H9 (cell line): ENCODE measurements around the gene DDAH2. TPM values are rescaled to one million over a fixed set of nuclear protein-coding genes. Genes with fewer than 3 reads are reported as not detected.

Experiments used
- DNase-seq: peaks from one replicate; pipeline ENCODE4 v3.0.0-alpha.2; 2017
- H2AFZ ChIP-seq: one replicate; pipeline ENCODE4 v1.6.1; 2013; ENCODE audit warnings: mild to moderate bottlenecking, low read length, control low read depth, moderate library complexity
- H2AK5ac ChIP-seq: 2 replicates; pipeline ENCODE4 v1.6.1; 2013; ENCODE audit warnings: low read length, control low read depth, mixed read lengths; ENCODE audit not compliant: insufficient read length
- H2BK120ac ChIP-seq: one replicate; pipeline ENCODE4 v1.6.1; 2013; ENCODE audit warnings: low read depth, mild to moderate bottlenecking, low read length, control low read depth, inconsistent platforms; ENCODE audit not compliant: poor library complexity, severe bottlenecking
- H2BK12ac ChIP-seq: 2 replicates; pipeline ENCODE4 v1.6.1; 2013; ENCODE audit warnings: low read length, control low read depth, mixed read lengths, low read depth; ENCODE audit not compliant: insufficient read length
- H2BK15ac ChIP-seq: 2 replicates; pipeline ENCODE4 v1.6.1; 2013; ENCODE audit warnings: low read depth, low read length, control low read depth
- H2BK20ac ChIP-seq: one replicate; pipeline ENCODE4 v1.6.1; 2013; ENCODE audit warnings: low read depth, mild to moderate bottlenecking, low read length, control low read depth, inconsistent platforms; ENCODE audit not compliant: poor library complexity, severe bottlenecking
- H2BK5ac ChIP-seq: 2 replicates; pipeline ENCODE4 v1.6.1; 2013; ENCODE audit warnings: low read length, control low read depth, mixed read lengths; ENCODE audit not compliant: insufficient read length
- H3K14ac ChIP-seq: 2 replicates; pipeline ENCODE4 v1.6.1; 2013; ENCODE audit warnings: low read length, control low read depth; ENCODE audit not compliant: insufficient read depth
- H3K18ac ChIP-seq: 2 replicates; pipeline ENCODE4 v1.6.1; 2013; ENCODE audit warnings: low read depth, mild to moderate bottlenecking, mixed read lengths, low read length, control low read depth; ENCODE audit not compliant: insufficient read length
- H3K23ac ChIP-seq: 2 replicates; pipeline ENCODE4 v1.6.1; 2013; ENCODE audit warnings: low read length, control low read depth, mixed read lengths, low read depth; ENCODE audit not compliant: insufficient read length
- H3K23me2 ChIP-seq: 2 replicates; pipeline ENCODE4 v1.6.1; 2013; ENCODE audit warnings: low read depth, mild to moderate bottlenecking, mixed read lengths, low read length, control low read depth; ENCODE audit not compliant: insufficient read length, poor library complexity, severe bottlenecking
- H3K27ac ChIP-seq: 2 replicates; pipeline ENCODE4 v1.5.1; 2013; ENCODE audit warnings: low read length, control low read depth, mixed read lengths, low read depth; ENCODE audit not compliant: insufficient read length
- H3K27me3 ChIP-seq: 2 replicates; pipeline ENCODE4 v1.6.1; 2013; ENCODE audit warnings: low read length, control low read depth, inconsistent platforms; ENCODE audit not compliant: insufficient read depth
- H3K4ac ChIP-seq: 2 replicates; pipeline ENCODE4 v1.6.1; 2013; ENCODE audit warnings: low read depth, mild to moderate bottlenecking, control low read depth, inconsistent platforms, low read length, moderate library complexity
- H3K4me1 ChIP-seq: 2 replicates; pipeline ENCODE4 v1.6.1; 2013; ENCODE audit warnings: low read length, control low read depth, inconsistent platforms; ENCODE audit not compliant: insufficient read depth
- H3K4me2 ChIP-seq: 2 replicates; pipeline ENCODE4 v1.6.1; 2013; ENCODE audit warnings: low read length, control low read depth, mixed read lengths; ENCODE audit not compliant: insufficient read length, insufficient read depth
- H3K56ac ChIP-seq: 2 replicates; pipeline ENCODE4 v1.6.1; 2013; ENCODE audit warnings: low read depth, mild to moderate bottlenecking, mixed read lengths, low read length, control low read depth; ENCODE audit not compliant: insufficient read length
- H3K79me1 ChIP-seq: 2 replicates; pipeline ENCODE4 v1.6.1; 2013; ENCODE audit warnings: low read depth, mild to moderate bottlenecking, moderate library complexity, low read length, control low read depth, inconsistent platforms; ENCODE audit not compliant: insufficient read depth, poor library complexity, severe bottlenecking
- H3K79me2 ChIP-seq: 2 replicates; pipeline ENCODE4 v1.6.1; 2013; ENCODE audit warnings: low read length, control low read depth, inconsistent platforms; ENCODE audit not compliant: insufficient read depth
- H3K9ac ChIP-seq: 2 replicates; pipeline ENCODE4 v1.6.1; 2013; ENCODE audit warnings: low read length, control low read depth, mixed read lengths; ENCODE audit not compliant: insufficient read length; ENCODE audit errors: extremely low read depth
- H3K9me3 ChIP-seq: one replicate; pipeline ENCODE4 v1.6.1; 2013; ENCODE audit warnings: low read depth, low read length, inconsistent platforms; ENCODE audit not compliant: control insufficient read depth
- H3T11ph ChIP-seq: one replicate; pipeline ENCODE4 v1.6.1; 2013; ENCODE audit warnings: mild to moderate bottlenecking, low read length, control low read depth, inconsistent platforms
- H4K20me1 ChIP-seq: one replicate; pipeline ENCODE4 v1.6.1; 2013; ENCODE audit not compliant: control insufficient read depth, insufficient read length, insufficient read depth
- H4K5ac ChIP-seq: 2 replicates; pipeline ENCODE4 v1.6.1; 2013; ENCODE audit warnings: low read depth, mild to moderate bottlenecking, mixed read lengths, low read length, control low read depth; ENCODE audit not compliant: insufficient read length
- H4K8ac ChIP-seq: replicated peaks from 2 replicates; pipeline ENCODE4 v1.6.1; 2013; ENCODE audit warnings: low read length, control low read depth, mixed read lengths, low read depth; ENCODE audit not compliant: insufficient read length
- H4K91ac ChIP-seq: 2 replicates; pipeline ENCODE4 v1.6.1; 2013; ENCODE audit warnings: low read depth, mild to moderate bottlenecking, moderate library complexity, mixed read lengths, low read length, control low read depth; ENCODE audit not compliant: insufficient read length
- H3K27ac Mint-ChIP-seq, 3 experiments: 2 replicates in 2 of 3; 3 replicates in 1 of 3; pipeline ENCODE4 v1.8.0; 2020 to 2021; ENCODE audit warnings: mixed read lengths in 3 of 3, mild to moderate bottlenecking in 1 of 3, moderate library complexity in 1 of 3
- H3K27me3 Mint-ChIP-seq: 2 replicates; pipeline ENCODE4 v1.8.0; 2021; ENCODE audit warnings: low read depth, mild to moderate bottlenecking, moderate library complexity, mixed read lengths
- H3K36me3 Mint-ChIP-seq, 3 experiments: 2 replicates in 2 of 3; 3 replicates in 1 of 3; pipeline ENCODE4 v1.8.0; 2020 to 2021; ENCODE audit warnings: low read depth in 3 of 3, mixed read lengths in 3 of 3; ENCODE audit not compliant: insufficient read depth in 1 of 3
- H3K4me1 Mint-ChIP-seq, 2 experiments: 2 replicates each; pipeline ENCODE4 v1.8.0; 2020; ENCODE audit warnings: mixed read lengths in 2 of 2
- H3K4me3 Mint-ChIP-seq, 2 experiments: 2 replicates in 1 of 2; 3 replicates in 1 of 2; pipeline ENCODE4 v1.8.0; 2020 to 2021; ENCODE audit warnings: mild to moderate bottlenecking in 2 of 2, mixed read lengths in 2 of 2, moderate library complexity in 1 of 2
- H3K9me3 Mint-ChIP-seq, 2 experiments: 2 replicates in 1 of 2; 3 replicates in 1 of 2; pipeline ENCODE4 v1.8.0; 2020; ENCODE audit warnings: mild to moderate bottlenecking in 2 of 2, mixed read lengths in 2 of 2, moderate library complexity in 1 of 2
- CTCF ChIP-seq: fragments of 200-600 bp; sonication (generic); conservative IDR thresholded peaks from 3 replicates; pipeline ENCODE4 v1.8.0; 2021; ENCODE audit warnings: antibody characterized with exemption, mild to moderate bottlenecking
- WGBS: extraction: QIAGEN DNeasy Blood & Tissue Kit; methylation state at CpG from one replicate; pipeline ENCODE4 v1.1.7; 2013; ENCODE audit warnings: missing lambda C conversion rate, low lambda C conversion rate, mixed read lengths; ENCODE audit not compliant: insufficient read length; ENCODE audit errors: extremely low coverage; 5-methylcytosine and 5-hydroxymethylcytosine counted together
- total RNA-seq: library from RNA; stranded (reverse); gene quantifications from 2 replicates; pipeline ENCODE4 v1.2.1, GENCODE V29; 2021

The DDAH2 gene
- total RNA-seq, 1 experiment from 2014 or later = 73.2 TPM

GRCh38 chr6:31689249-31690110 lies 39.6 kb downstream of the DDAH2 start:
- Histone ChIP-seq H2BK15ac (no peak overlapping the region; the same call in 1 of the 2 replicates), H3K79me2 (no peaks in the 10 kb centered on the region), H2AK5ac (no peak overlapping the region), H3K4ac (no peak overlapping the region), H3K18ac (no peak overlapping the region), H4K91ac (no peak overlapping the region), H3K27ac (no peak overlapping the region), H2BK12ac (no peak overlapping the region), H4K8ac (no peak overlapping the region), H3K23ac (no peak overlapping the region), H2BK20ac (no peak overlapping the region), H3K56ac (no peak overlapping the region), H3K9ac (no peak overlapping the region), H2BK5ac (no peak overlapping the region), H3K14ac (no peak overlapping the region), H3K9me3 (no peaks in the 10 kb centered on the region), H2BK120ac (no peak overlapping the region), H3K23me2 (no peaks in the 10 kb centered on the region), H3K79me1 (no peaks in the 10 kb centered on the region), H3K4me1 (no peaks in the 10 kb centered on the region), H3K27me3 (no peaks in the 10 kb centered on the region), H3K4me2 (no peak overlapping the region), H4K5ac (no peak overlapping the region), H4K20me1 (no peaks in the 10 kb centered on the region), H3T11ph (no peak overlapping the region), H2AFZ (no peak overlapping the region)
- Mint-ChIP-seq H3K9me3 (no peaks in the 10 kb centered on the region; a peak in 1 of 5 replicates), H3K27me3 (no peaks in the 10 kb centered on the region), H3K4me3 (no peak overlapping the region; a peak in 1 of 5 replicates), H3K36me3 (peaks cover 14 to 62% (median 40%) of the 10 kb centered on the region in 3 experiments), H3K27ac (no peak overlapping the region), H3K4me1 (peaks cover 5 to 10% of the 10 kb centered on the region in 2 experiments; a peak in 3 of 4 replicates)
- WGBS = no CpG with 5 or more reads among the region's 11 CpGs
- peak; percentile 65 for DNase-seq
- TF ChIP-seq CTCF = peak; percentile 71
